Loucy (cell line): ENCODE data around the gene PDGFD.

Experiments used
- EZH2phosphoT487 ChIP-seq: fragments of 200-600 bp; IDR thresholded peaks from 2 replicates; pipeline ENCODE4 v1.6.1; 2018; ENCODE audit warnings: antibody characterized with exemption, mild to moderate bottlenecking, moderate library complexity, borderline replicate concordance
- TF ChIP-seq, protein P1 (sequence below): fragments of 200-600 bp; sonication (generic); conservative IDR thresholded peaks from 2 replicates; pipeline ENCODE4 v1.5.1; 2014; ENCODE audit warnings: mild to moderate bottlenecking, antibody characterized with exemption, low read length

DNA sequence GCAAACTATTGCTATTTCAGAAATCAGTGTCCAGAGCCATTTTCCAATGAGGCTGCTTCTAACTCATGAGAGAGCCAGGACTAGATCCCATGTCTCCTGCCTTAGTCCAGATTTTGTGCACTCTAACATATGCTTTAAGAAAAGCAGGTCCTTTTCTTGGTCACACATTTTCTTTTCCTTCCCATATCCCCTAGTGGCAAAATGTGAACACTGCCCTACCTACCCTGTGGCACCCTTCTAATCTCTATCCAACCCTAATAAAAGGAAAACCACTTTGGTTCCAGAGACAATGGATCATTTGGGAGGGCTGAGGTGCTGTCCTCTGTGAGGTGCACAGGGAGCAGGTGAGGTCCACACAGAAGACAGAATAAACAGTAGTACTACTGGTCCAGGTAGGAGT, 199.6 kb downstream of the PDGFD start:
- TF ChIP-seq, protein P1, sequence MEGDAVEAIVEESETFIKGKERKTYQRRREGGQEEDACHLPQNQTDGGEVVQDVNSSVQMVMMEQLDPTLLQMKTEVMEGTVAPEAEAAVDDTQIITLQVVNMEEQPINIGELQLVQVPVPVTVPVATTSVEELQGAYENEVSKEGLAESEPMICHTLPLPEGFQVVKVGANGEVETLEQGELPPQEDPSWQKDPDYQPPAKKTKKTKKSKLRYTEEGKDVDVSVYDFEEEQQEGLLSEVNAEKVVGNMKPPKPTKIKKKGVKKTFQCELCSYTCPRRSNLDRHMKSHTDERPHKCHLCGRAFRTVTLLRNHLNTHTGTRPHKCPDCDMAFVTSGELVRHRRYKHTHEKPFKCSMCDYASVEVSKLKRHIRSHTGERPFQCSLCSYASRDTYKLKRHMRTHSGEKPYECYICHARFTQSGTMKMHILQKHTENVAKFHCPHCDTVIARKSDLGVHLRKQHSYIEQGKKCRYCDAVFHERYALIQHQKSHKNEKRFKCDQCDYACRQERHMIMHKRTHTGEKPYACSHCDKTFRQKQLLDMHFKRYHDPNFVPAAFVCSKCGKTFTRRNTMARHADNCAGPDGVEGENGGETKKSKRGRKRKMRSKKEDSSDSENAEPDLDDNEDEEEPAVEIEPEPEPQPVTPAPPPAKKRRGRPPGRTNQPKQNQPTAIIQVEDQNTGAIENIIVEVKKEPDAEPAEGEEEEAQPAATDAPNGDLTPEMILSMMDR = peak; percentile 49
- no peak for TF ChIP-seq EZH2phosphoT487
